MCF 10A (cell line): Measurements from ENCODE around the gene DDX18. TPM values are rescaled to one million over a fixed set of nuclear protein-coding genes. Genes with fewer than 3 reads are reported as not detected.

Experiments used
- BruUV-seq: library from RNA; stranded (reverse); fragments of 400-500 nt; replicated peaks from 2 replicates; lab custom pipeline; 2021; lab: Mats Ljungman, UMichigan
- CTCF ChIA-PET: fragments of 300-600 bp; sonication (Branson Sonifier 250); formaldehyde crosslinking; extraction: SDS; loops from one replicate; lab custom pipeline; 2021; ENCODE audit warnings: antibody characterized with exemption, inconsistent platforms; lab: Yijun Ruan, JAX
- POLR2A ChIA-PET: fragments of 300-600, 350-650 bp; sonication (Branson Sonifier 250); formaldehyde crosslinking; extraction: SDS; loops from one replicate; lab custom pipeline; 2020; ENCODE audit warnings: antibody characterized with exemption, inconsistent platforms; lab: Yijun Ruan, JAX
- DNase-seq: peaks from one replicate; pipeline ENCODE4 v3.0.0-alpha.2; 2018; ENCODE audit not compliant: unreplicated experiment
- H3K27ac Mint-ChIP-seq: one replicate; pipeline ENCODE4 v1.8.0; 2022; ENCODE audit warnings: mild to moderate bottlenecking, low read depth, mixed read lengths; ENCODE audit not compliant: unreplicated experiment
- H3K27me3 Mint-ChIP-seq: one replicate; pipeline ENCODE4 v1.8.0; 2022; ENCODE audit warnings: mixed read lengths; ENCODE audit not compliant: insufficient read depth, unreplicated experiment
- H3K36me3 Mint-ChIP-seq: one replicate; pipeline ENCODE4 v1.8.0; 2022; ENCODE audit warnings: mild to moderate bottlenecking, moderate library complexity, mixed read lengths; ENCODE audit not compliant: insufficient read depth, unreplicated experiment
- H3K4me1 Mint-ChIP-seq: one replicate; pipeline ENCODE4 v1.8.0; 2022; ENCODE audit warnings: mixed read lengths; ENCODE audit not compliant: insufficient read depth, unreplicated experiment
- H3K4me3 Mint-ChIP-seq: one replicate; pipeline ENCODE4 v1.8.0; 2022; ENCODE audit warnings: mild to moderate bottlenecking, moderate library complexity, mixed read lengths; ENCODE audit not compliant: unreplicated experiment
- H3K9me3 Mint-ChIP-seq: one replicate; pipeline ENCODE4 v1.8.0; 2022; ENCODE audit warnings: mixed read lengths; ENCODE audit not compliant: unreplicated experiment
- intact Hi-C: fragments of 100-400 bp; cut with micrococcal nuclease; formaldehyde crosslinking; loops from 2 replicates; pipeline ENCODE4 v1.14.1; 2022
- total RNA-seq: library from RNA; stranded (reverse); gene quantifications from 2 replicates; pipeline ENCODE4 v1.2.3, GENCODE V29; 2022
- TF ChIP-seq, protein P1 (sequence below): fragments of 200-600 bp; IDR thresholded peaks from one replicate; pipeline ENCODE4 v1.8.0; 2022; ENCODE audit warnings: antibody characterized with exemption, mild to moderate bottlenecking; ENCODE audit not compliant: unreplicated experiment

The DDX18 gene
- total RNA-seq, 1 experiment from 2014 or later, result 101 TPM

DNA sequence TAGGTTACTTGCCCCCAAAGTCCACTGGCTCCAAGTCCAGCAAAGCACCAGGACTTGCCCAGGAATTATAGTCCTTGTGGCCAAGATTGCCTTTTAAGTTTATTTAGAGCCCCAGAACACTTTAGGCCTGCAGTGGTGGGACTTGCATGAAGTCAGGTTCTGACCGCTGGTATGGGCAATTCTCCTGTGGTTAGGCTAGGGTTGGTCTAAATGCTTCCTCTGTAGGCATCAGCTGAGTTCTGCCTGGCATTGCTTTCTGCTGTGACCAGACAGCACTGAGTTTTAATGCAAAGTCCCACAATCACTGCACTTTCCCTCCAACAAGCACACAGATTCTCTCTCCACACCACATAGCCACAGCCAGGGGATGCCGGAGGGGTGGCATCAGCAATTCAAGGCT is 64.5 kb downstream of the DDX18 start:
- CTCF ChIA-PET, result no interaction called here
- H3K4me1 Mint-ChIP-seq, result no peaks in the 10 kb centered on the region
- no peak overlapping the region for H3K4me3 Mint-ChIP-seq
- H3K36me3 Mint-ChIP-seq, result no peaks in the 10 kb centered on the region
- no TSS peak for BruUV-seq
- intact Hi-C loops, result no loop called here
- no peak overlapping the region for H3K27ac Mint-ChIP-seq
- no peak for DNase-seq
- no peaks in the 10 kb centered on the region for H3K9me3 Mint-ChIP-seq
- POLR2A ChIA-PET, result no interaction called here
- TF ChIP-seq, protein P1, sequence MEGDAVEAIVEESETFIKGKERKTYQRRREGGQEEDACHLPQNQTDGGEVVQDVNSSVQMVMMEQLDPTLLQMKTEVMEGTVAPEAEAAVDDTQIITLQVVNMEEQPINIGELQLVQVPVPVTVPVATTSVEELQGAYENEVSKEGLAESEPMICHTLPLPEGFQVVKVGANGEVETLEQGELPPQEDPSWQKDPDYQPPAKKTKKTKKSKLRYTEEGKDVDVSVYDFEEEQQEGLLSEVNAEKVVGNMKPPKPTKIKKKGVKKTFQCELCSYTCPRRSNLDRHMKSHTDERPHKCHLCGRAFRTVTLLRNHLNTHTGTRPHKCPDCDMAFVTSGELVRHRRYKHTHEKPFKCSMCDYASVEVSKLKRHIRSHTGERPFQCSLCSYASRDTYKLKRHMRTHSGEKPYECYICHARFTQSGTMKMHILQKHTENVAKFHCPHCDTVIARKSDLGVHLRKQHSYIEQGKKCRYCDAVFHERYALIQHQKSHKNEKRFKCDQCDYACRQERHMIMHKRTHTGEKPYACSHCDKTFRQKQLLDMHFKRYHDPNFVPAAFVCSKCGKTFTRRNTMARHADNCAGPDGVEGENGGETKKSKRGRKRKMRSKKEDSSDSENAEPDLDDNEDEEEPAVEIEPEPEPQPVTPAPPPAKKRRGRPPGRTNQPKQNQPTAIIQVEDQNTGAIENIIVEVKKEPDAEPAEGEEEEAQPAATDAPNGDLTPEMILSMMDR, result no peak
- peaks cover 34% of the 10 kb centered on the region for H3K27me3 Mint-ChIP-seq

Other genes with a start within 250 kb of the DDX18 start
- gene CCDC93, start 199.4 kb downstream of the DDX18 start, total RNA-seq, result 37.8 and 44.9 TPM in 2 replicates